Measurements from ENCODE around the gene SV2B.

The SV2B gene

GRCh38 chr15:91306144-91306543 is 206.1 kb downstream of the SV2B start:
- TF ChIP-seq CTCF (IDR thresholded peaks at IDR 0.05), result no peak

- TF ChIP-seq CTCF (IDR thresholded peaks at IDR 0.05), result no peak
Measured at GRCh38 chr15:91307601-91308000, 207.5 kb downstream of the SV2B start.

GRCh38 chr15:91308199-91308598 is 208.1 kb downstream of the SV2B start:
- no peak for TF ChIP-seq CTCF (IDR thresholded peaks at IDR 0.05)

- TF ChIP-seq CTCF (IDR thresholded peaks at IDR 0.05), result no peak
Measured at GRCh38 chr15:91308855-91309254, 208.8 kb downstream of the SV2B start.

GRCh38 chr15:91311986-91312385 is 211.9 kb downstream of the SV2B start:
- no peak for TF ChIP-seq CTCF (IDR thresholded peaks at IDR 0.05)

- no peak for TF ChIP-seq CTCF (IDR thresholded peaks at IDR 0.05)
Measured at GRCh38 chr15:91316126-91316525, 216.1 kb downstream of the SV2B start.

GRCh38 chr15:91318516-91318915 is 218.5 kb downstream of the SV2B start:
- TF ChIP-seq CTCF (IDR thresholded peaks at IDR 0.05), result no peak

GRCh38 chr15:91318931-91319330 is 218.9 kb downstream of the SV2B start:
- no peak for TF ChIP-seq CTCF (IDR thresholded peaks at IDR 0.05)

Data from LNCAP (cell line).